ENCODE measurements around the gene TMBIM4. TPM values are rescaled to one million over a fixed set of nuclear protein-coding genes. Genes with fewer than 3 reads are reported as not detected.

TMBIM4 gene
- total and polyA plus RNA-seq, 2 experiments from 2014 or later: 59.6 to 63.6 TPM

DNA sequence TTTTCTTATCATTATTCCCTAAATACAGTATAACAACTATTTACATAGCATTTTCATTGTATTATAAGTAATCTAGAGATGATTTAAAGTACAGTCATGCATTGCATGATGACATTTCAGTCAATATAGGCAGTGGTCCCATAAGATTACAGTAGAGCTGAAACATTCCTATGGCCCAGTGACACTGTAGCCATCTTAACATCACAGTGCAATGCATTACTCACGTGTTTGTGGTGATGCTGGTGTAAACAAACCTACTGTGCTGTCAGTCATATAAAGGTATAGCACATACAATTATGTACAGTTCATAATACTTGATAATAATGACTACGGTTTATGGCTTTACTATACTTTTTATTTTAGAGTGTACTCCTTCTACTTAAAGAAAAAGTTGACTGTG, 52.6 kb downstream of the TMBIM4 start:
- H3K27me3 Mint-ChIP-seq (ENCODE audit: insufficient read depth, low read depth, poor library complexity): no peaks in the 10 kb centered on the region
- no peak overlapping the region for H3K4me2 ChIP-seq
- no peaks in the 10 kb centered on the region for H3K9me3 Mint-ChIP-seq
- H3F3A ChIP-seq (replicated peaks; ENCODE audit: low read depth): no peaks in the 10 kb centered on the region
- H3K4me3 ChIP-seq: no peak overlapping the region
- 0 out of 2 replicates have a peak, but pooled peaks cover under 1% of the 10 kb centered on the region for H3K4me1 ChIP-seq (ENCODE audit: insufficient read depth)
- H3K27ac Mint-ChIP-seq: no peak overlapping the region
- H3K27ac ChIP-seq (ENCODE audit: low read depth): no peak overlapping the region
- no peaks in the 10 kb centered on the region for H3K36me3 ChIP-seq (ENCODE audit: insufficient read depth)
- H3K36me3 Mint-ChIP-seq (ENCODE audit: low read depth): peaks cover 3% of the 10 kb centered on the region; the same call in 2 of the 3 replicates
- H3K4me3 Mint-ChIP-seq: no peak overlapping the region
- no peak overlapping the region for H2AFZ ChIP-seq
- DNase-seq (ENCODE audit: low spot score) (no peak), ATAC-seq (no peak)
- H3K9me2 ChIP-seq (ENCODE audit: insufficient read depth): no peaks in the 10 kb centered on the region
- no peaks in the 10 kb centered on the region for H4K20me1 ChIP-seq (replicated peaks; ENCODE audit: insufficient read depth)
- H3K4me1 Mint-ChIP-seq: peaks cover 2% of the 10 kb centered on the region; the same call in 2 of the 3 replicates
- TF ChIP-seq, protein P1, sequence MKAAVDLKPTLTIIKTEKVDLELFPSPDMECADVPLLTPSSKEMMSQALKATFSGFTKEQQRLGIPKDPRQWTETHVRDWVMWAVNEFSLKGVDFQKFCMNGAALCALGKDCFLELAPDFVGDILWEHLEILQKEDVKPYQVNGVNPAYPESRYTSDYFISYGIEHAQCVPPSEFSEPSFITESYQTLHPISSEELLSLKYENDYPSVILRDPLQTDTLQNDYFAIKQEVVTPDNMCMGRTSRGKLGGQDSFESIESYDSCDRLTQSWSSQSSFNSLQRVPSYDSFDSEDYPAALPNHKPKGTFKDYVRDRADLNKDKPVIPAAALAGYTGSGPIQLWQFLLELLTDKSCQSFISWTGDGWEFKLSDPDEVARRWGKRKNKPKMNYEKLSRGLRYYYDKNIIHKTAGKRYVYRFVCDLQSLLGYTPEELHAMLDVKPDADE (IDR thresholded peaks at IDR 0.05): no peak
- TF ChIP-seq JUNB (IDR thresholded peaks at IDR 0.05; ENCODE audit: unreplicated experiment) (no peak), NANOG (IDR thresholded peaks at IDR 0.05; ENCODE audit: borderline replicate concordance) (no peak), ZNF331 (CRISPR knock-in tag; IDR thresholded peaks at IDR 0.05; ENCODE audit: low read depth) (no peak), ZNF114 (CRISPR knock-in tag; IDR thresholded peaks at IDR 0.05) (no peak), POLR2AphosphoS5 (IDR thresholded peaks at IDR 0.05; ENCODE audit: low read depth) (no peak), STAT1 (IDR thresholded peaks at IDR 0.05; ENCODE audit: unreplicated experiment) (no peak), CREB1 (CRISPR knock-in tag; IDR thresholded peaks at IDR 0.05; ENCODE audit: low read depth) (no peak), EZH2 (IDR thresholded peaks at IDR 0.05; ENCODE audit: low read depth, unreplicated experiment) (no peak), EZH2phosphoT487 (IDR thresholded peaks at IDR 0.05; ENCODE audit: unreplicated experiment) (no peak)
- TF ChIP-seq, protein P2, sequence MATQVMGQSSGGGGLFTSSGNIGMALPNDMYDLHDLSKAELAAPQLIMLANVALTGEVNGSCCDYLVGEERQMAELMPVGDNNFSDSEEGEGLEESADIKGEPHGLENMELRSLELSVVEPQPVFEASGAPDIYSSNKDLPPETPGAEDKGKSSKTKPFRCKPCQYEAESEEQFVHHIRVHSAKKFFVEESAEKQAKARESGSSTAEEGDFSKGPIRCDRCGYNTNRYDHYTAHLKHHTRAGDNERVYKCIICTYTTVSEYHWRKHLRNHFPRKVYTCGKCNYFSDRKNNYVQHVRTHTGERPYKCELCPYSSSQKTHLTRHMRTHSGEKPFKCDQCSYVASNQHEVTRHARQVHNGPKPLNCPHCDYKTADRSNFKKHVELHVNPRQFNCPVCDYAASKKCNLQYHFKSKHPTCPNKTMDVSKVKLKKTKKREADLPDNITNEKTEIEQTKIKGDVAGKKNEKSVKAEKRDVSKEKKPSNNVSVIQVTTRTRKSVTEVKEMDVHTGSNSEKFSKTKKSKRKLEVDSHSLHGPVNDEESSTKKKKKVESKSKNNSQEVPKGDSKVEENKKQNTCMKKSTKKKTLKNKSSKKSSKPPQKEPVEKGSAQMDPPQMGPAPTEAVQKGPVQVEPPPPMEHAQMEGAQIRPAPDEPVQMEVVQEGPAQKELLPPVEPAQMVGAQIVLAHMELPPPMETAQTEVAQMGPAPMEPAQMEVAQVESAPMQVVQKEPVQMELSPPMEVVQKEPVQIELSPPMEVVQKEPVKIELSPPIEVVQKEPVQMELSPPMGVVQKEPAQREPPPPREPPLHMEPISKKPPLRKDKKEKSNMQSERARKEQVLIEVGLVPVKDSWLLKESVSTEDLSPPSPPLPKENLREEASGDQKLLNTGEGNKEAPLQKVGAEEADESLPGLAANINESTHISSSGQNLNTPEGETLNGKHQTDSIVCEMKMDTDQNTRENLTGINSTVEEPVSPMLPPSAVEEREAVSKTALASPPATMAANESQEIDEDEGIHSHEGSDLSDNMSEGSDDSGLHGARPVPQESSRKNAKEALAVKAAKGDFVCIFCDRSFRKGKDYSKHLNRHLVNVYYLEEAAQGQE (IDR thresholded peaks at IDR 0.05; ENCODE audit: unreplicated experiment): no peak
- TF ChIP-seq, protein P3, sequence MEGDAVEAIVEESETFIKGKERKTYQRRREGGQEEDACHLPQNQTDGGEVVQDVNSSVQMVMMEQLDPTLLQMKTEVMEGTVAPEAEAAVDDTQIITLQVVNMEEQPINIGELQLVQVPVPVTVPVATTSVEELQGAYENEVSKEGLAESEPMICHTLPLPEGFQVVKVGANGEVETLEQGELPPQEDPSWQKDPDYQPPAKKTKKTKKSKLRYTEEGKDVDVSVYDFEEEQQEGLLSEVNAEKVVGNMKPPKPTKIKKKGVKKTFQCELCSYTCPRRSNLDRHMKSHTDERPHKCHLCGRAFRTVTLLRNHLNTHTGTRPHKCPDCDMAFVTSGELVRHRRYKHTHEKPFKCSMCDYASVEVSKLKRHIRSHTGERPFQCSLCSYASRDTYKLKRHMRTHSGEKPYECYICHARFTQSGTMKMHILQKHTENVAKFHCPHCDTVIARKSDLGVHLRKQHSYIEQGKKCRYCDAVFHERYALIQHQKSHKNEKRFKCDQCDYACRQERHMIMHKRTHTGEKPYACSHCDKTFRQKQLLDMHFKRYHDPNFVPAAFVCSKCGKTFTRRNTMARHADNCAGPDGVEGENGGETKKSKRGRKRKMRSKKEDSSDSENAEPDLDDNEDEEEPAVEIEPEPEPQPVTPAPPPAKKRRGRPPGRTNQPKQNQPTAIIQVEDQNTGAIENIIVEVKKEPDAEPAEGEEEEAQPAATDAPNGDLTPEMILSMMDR (conservative IDR thresholded peaks at IDR 0.05; ENCODE audit: low read depth in 2 of 2): no peak
- H3K79me2 ChIP-seq (replicated peaks; ENCODE audit: insufficient read depth): no peaks in the 10 kb centered on the region
- no peaks in the 10 kb centered on the region for H3K27me3 ChIP-seq (ENCODE audit: insufficient read depth)
